ENCODE results near the gene IFIT5.
A peak's percentile ranks its signal among the peaks of the same experiment; 100 is the strongest.
"Not testable (repeated sequence)": the region's sequence is repeated elsewhere in the genome, so short reads cannot be mapped to it uniquely, and the experiment has no call there.

Gene IFIT5

GRCh38 chr10:89392974-89393373 lies 21.4 kb upstream of the IFIT5 start:
- DNase-seq (ENCODE audit: low read depth): peak; percentile 88

GRCh38 chr10:89393898-89394297 lies 20.5 kb upstream of the IFIT5 start:
- DNase-seq (ENCODE audit: low read depth): no peak

- no peak for DNase-seq (ENCODE audit: low read depth)
Measured at GRCh38 chr10:89395141-89395540, 19.2 kb upstream of the IFIT5 start.

- peak; percentile 75 for DNase-seq (ENCODE audit: low read depth)
Measured at GRCh38 chr10:89398003-89398749, 16.2 kb upstream of the IFIT5 start.

- no peak for DNase-seq (ENCODE audit: low read depth)
Measured at GRCh38 chr10:89399956-89400355, 14.4 kb upstream of the IFIT5 start.

- DNase-seq (ENCODE audit: low read depth): no peak
Measured at GRCh38 chr10:89403043-89403442, 11.3 kb upstream of the IFIT5 start.

- DNase-seq (ENCODE audit: low read depth): no peak
Measured at GRCh38 chr10:89404104-89405047, 10.0 kb upstream of the IFIT5 start.

GRCh38 chr10:89406178-89406577 lies 8.2 kb upstream of the IFIT5 start:
- DNase-seq (ENCODE audit: low read depth): not testable (repeated sequence)

- not testable (repeated sequence) for DNase-seq (ENCODE audit: low read depth)
Measured at GRCh38 chr10:89407792-89408191, 6.6 kb upstream of the IFIT5 start.

- not testable (repeated sequence) for DNase-seq (ENCODE audit: low read depth)
Measured at GRCh38 chr10:89409282-89409681, 5.1 kb upstream of the IFIT5 start.

- not testable (repeated sequence) for DNase-seq (ENCODE audit: low read depth)
Measured at GRCh38 chr10:89410551-89410950, 3.8 kb upstream of the IFIT5 start.

- DNase-seq (ENCODE audit: low read depth): not testable (repeated sequence)
Measured at GRCh38 chr10:89411135-89411534, 3.2 kb upstream of the IFIT5 start.

- not testable (repeated sequence) for DNase-seq (ENCODE audit: low read depth)
Measured at GRCh38 chr10:89412276-89412675, 2.1 kb upstream of the IFIT5 start.

GRCh38 chr10:89413398-89413912 lies 913 bp upstream of the IFIT5 start:
- no peak for DNase-seq (ENCODE audit: low read depth)

- peak; percentile 73 for DNase-seq (ENCODE audit: low read depth)
Measured at GRCh38 chr10:89414879-89415821, 782 bp downstream of the IFIT5 start.

- DNase-seq (ENCODE audit: low read depth): no peak
Measured at GRCh38 chr10:89416465-89416864, 2.1 kb downstream of the IFIT5 start.

- DNase-seq (ENCODE audit: low read depth): peak; percentile 40
Measured at GRCh38 chr10:89419548-89419947, 5.2 kb downstream of the IFIT5 start.

- DNase-seq (ENCODE audit: low read depth): no peak
Measured at GRCh38 chr10:89421018-89421476, 6.7 kb downstream of the IFIT5 start.

GRCh38 chr10:89425000-89425399 lies 10.6 kb downstream of the IFIT5 start:
- no peak for DNase-seq (ENCODE audit: low read depth)

- DNase-seq (ENCODE audit: low read depth): peak; percentile 73
Measured at GRCh38 chr10:89426230-89426868, 12.0 kb downstream of the IFIT5 start.

- DNase-seq (ENCODE audit: low read depth): peak; percentile 81
Measured at GRCh38 chr10:89427629-89428028, 13.3 kb downstream of the IFIT5 start.
